ENCODE measurements around the gene GCAT.

- TF ChIP-seq POLR2A (IDR thresholded peaks at IDR 0.05) = no peak
- TF ChIP-seq, protein P1, sequence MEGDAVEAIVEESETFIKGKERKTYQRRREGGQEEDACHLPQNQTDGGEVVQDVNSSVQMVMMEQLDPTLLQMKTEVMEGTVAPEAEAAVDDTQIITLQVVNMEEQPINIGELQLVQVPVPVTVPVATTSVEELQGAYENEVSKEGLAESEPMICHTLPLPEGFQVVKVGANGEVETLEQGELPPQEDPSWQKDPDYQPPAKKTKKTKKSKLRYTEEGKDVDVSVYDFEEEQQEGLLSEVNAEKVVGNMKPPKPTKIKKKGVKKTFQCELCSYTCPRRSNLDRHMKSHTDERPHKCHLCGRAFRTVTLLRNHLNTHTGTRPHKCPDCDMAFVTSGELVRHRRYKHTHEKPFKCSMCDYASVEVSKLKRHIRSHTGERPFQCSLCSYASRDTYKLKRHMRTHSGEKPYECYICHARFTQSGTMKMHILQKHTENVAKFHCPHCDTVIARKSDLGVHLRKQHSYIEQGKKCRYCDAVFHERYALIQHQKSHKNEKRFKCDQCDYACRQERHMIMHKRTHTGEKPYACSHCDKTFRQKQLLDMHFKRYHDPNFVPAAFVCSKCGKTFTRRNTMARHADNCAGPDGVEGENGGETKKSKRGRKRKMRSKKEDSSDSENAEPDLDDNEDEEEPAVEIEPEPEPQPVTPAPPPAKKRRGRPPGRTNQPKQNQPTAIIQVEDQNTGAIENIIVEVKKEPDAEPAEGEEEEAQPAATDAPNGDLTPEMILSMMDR (IDR thresholded peaks at IDR 0.05) = no peak
These were observed 42.2 kb upstream of the GCAT start for GRCh38 chr22:37765498-37765897.
